HG03571 (cell line): Measurements from ENCODE around the gene SMARCA2.

Experiments used
- ATAC-seq: cut with Tn5 transposase; IDR thresholded peaks from one replicate; pipeline ENCODE4 v1.9.1; 2021; ENCODE audit not compliant: unreplicated experiment

Gene SMARCA2

DNA sequence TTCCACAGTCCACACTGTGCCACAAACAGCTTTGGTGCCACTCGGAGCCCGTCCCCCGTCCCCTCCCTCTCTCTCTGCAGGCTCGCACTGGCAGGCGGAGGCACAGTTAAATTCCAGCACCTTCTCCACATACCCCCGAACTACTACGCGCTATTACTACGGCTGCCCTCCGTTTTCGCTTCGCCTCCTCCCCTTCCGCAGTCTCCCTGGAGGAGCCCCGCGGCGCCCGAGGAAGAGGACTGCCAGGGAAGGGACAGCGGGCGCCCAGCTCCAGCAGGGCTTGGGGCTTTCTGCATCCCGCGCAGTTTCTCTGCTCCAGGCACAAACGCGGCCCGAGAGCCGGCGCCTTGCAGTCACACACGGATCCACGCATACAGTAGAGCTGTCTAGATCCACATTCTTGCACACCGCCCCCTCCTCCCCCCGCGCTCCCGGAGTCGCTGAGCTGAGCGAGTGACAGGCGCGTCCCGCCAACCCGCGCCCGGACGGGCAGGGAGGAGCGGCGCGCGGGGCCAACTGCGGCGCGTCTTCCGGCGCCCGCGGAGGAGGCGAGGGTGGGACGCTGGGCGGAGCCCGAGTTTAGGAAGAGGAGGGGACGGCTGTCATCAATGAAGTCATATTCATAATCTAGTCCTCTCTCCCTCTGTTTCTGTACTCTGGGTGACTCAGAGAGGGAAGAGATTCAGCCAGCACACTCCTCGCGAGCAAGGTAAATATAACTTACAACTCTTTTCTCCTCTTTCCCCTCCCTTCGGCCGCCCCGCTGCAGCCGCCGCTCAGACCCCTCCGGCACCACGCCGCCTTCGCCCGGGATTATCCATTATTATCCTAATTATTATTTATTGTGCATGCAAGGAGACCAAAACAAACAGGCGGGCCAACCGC lies at the start of gene SMARCA2:
Gene SMARCA2, plus strand, starts transcription at position 652 of the 885 bp plus-strand sequence. CDS start 13,676 bp downstream, outside the sequence.
- ATAC-seq = peak; percentile 64

DNA sequence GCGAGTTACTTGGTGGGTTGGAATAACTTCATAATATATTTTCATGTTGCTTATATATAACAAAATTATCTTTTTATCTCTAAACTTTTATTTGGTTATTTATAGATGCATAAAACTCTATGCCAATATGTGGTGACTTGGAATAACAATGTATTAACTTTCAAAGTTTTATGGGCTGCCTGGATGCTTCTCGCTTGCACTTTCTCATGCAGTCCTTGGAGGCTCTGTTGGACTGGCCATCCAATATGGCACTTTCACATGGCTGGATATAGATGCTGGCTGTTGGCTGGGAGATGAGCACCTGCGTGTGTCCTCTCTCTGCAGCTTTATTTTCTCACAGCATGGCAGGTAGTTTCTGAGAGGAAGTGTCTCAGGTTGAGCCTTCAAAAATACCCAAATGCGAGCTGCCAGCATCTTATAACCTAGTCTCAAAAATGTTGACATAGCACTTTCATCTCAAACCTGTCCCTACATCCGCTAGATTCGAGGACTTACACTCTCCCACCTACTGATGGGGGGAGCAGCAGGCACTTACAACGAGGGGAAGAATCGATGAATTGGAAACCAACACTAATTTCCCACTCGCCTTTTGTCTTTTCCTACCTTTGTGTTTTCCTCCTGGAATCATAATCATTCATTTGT lies 48.3 kb upstream of the SMARCA2 start:
- no peak for ATAC-seq

GRCh38 chr9:1969160-1969559 lies 46.0 kb upstream of the SMARCA2 start:
- no peak for ATAC-seq

DNA sequence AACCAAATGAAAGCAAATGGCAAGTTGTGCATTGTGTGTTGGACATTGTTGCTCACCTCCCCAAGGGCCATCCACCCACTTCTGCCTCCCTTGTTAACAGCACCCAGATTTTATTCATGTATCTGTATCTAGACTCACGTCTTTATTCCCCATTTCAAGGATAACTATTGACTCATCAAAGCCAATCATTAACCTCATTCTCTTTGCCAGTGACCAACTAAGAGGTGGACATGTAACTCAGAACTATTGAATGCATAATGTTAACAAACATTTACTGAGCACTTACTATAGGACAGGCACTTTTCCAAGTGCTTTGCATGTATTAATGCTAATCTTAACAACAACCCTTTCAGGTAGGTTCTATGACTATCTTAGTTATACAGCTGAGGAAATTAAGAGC lies 45.2 kb upstream of the SMARCA2 start:
- ATAC-seq = no peak

DNA sequence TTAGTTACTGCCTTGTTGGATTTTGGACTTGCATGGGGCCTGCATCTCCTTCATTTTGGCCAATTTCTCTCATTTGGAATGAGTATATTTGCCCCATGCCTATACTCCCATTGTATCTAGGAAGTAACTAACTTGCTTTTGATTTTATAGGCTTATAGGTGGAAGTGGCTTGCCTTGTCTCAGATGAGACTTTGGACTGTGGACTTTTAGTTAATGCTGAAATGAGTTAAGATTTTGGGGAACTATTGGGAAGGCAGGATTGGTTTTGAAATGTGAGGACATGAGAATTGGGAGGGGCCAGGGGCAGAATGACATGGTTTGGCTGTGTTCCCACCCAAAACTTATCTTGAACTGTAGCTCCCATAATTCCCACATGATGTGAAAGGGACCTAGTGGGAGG lies 42.5 kb upstream of the SMARCA2 start:
- ATAC-seq = no peak

GRCh38 chr9:1977026-1977425 lies 38.1 kb upstream of the SMARCA2 start:
- no peak for ATAC-seq

- ATAC-seq = no peak
These were observed 36.2 kb upstream of the SMARCA2 start for GRCh38 chr9:1978941-1979340.

GRCh38 chr9:1979741-1980367 lies 35.3 kb upstream of the SMARCA2 start:
- no peak for ATAC-seq

- ATAC-seq = no peak
These were observed 34.8 kb upstream of the SMARCA2 start for GRCh38 chr9:1980387-1980786.

- ATAC-seq = no peak
These were observed 33.1 kb upstream of the SMARCA2 start for GRCh38 chr9:1982074-1982473.

DNA sequence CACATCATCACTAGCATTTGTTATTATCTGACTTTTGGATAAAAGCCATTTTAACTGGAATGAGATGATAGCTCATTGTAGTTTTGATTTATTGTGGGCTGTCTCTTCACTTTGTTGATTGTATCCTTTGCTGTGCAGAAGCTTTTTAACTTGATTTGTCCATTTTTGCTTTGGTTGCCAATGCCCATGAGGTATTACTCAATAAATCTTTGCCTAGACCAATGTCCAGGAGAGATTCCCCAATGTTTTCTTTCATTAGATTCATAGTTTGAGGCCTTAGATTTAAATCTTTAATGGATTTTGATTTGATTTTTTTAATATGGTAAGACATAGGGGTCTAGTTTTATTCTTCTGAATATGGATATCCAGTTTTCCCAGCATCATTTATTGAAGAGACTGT lies 28.8 kb upstream of the SMARCA2 start:
- ATAC-seq = no peak

- no peak for ATAC-seq
These were observed 25.6 kb upstream of the SMARCA2 start for GRCh38 chr9:1989500-1989899.

DNA sequence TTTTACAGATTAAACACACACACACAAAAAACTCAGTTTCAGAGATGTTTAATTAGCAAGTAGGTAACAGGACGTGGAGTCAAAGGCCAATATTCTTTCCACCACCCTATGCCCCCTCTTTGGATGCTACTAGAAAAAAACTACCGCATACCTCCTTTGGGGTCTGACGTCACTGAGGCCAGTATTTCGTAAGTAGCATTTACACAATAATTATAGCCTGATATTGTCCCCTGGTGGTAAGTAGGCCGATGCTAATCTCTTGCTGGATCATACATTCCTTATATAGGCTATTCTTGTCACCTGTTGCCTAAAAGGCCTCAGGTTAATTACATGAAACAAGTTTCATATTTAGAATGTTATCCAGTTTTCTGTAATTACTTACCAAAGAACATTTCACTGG lies 21.0 kb upstream of the SMARCA2 start:
- ATAC-seq = no peak

- no peak for ATAC-seq
These were observed 20.1 kb upstream of the SMARCA2 start for GRCh38 chr9:1995084-1995483.

DNA sequence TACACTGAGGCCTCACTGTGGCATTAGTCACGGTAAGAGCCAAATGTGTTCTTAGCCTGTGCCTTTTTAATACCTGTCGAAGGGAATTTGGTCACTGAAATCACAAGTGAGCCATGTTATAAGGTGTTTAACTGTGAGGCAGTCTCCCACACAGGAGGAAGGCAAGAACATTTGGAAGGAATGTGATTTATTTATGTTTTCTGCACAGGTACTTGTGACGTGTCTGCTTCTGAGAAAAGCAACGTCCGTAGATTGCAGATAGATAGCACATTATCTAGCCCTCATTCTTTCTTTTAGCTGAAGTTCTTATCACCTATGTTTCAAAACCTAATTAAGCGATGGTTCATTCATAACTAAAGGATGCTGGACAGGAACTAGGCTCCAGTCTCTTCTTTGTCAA lies 19.0 kb upstream of the SMARCA2 start:
- no peak for ATAC-seq

DNA sequence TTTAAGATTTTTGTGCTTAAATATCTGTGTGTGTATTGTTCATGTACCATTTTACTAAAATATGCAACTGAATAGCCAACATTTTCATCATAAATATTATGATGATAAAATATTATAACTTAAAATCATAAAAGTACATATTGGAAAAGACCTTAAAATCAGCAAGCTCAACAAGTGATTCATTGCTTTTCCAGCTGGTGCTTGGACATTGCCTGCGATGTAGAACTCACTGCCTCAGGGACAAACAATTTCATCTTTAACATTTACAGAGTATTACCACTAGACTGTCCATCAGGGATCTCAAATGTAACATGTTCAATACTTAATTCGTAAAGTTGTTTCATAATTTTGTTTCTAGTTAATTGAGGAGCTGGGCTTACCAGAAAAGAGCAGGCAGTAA lies 17.5 kb upstream of the SMARCA2 start:
- no peak for ATAC-seq

GRCh38 chr9:1998111-1998510 lies 17.0 kb upstream of the SMARCA2 start:
- no peak for ATAC-seq

- ATAC-seq = no peak
These were observed 14.8 kb upstream of the SMARCA2 start for GRCh38 chr9:2000314-2000713.

DNA sequence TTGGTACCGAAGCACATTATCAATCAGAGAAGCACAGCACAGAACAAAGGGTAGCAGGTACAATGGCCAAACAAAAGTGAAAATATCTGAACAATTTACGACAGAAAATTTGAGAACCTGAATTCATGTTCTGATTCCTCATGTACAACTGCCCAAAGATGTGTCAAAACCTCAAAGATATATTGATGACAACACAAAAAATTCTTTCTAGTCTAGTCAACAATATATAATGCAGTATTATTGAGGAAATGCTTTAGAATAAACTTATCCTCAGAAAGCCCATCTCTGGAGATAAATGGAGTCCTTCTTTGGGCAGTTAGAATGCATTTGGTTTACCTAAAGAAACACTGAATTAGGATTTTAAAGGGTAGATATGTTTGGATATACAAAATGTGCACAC lies 6.8 kb upstream of the SMARCA2 start:
- no peak for ATAC-seq

DNA sequence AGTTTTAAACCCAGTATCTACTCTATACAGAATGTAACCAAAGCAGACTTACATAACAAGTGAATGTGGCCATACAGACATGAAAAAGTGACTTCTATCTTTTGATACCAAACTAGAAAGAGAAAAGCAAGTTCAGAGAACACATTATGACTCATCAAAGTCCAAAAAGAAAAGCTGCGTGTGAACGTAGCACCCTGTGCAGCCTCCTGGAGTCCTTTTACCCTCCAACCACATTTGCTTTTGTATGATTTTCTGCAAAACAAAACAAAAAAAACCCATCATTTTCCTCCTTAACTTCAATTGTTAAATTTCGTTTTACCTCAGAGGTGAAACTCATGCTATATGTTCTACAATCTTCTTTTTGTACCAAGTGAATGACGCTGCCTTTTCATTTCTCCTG lies 2.8 kb upstream of the SMARCA2 start:
- ATAC-seq = peak; percentile 26

- ATAC-seq = no peak
These were observed 1.2 kb upstream of the SMARCA2 start for GRCh38 chr9:2013743-2014475.
